NCI-H1092 treated with DMSO at 0.1 percent for 48 hours (cell line): Measurements from ENCODE around the gene ATRNL1.

Experiments
- DNase-seq: peaks from one replicate; lab custom pipeline; 2025; lab: John Stamatoyannopoulos, UW

The ATRNL1 gene

GRCh38 chr10:115833119-115833518 is 740.0 kb downstream of the ATRNL1 start:
- no peak for DNase-seq

GRCh38 chr10:115844591-115844990 is 751.4 kb downstream of the ATRNL1 start:
- DNase-seq = peak; percentile 47

GRCh38 chr10:115845921-115846320 is 752.8 kb downstream of the ATRNL1 start:
- no peak for DNase-seq

GRCh38 chr10:115846528-115846927 is 753.4 kb downstream of the ATRNL1 start:
- DNase-seq = no peak

GRCh38 chr10:115849197-115849596 is 756.0 kb downstream of the ATRNL1 start:
- DNase-seq = no peak

GRCh38 chr10:115850666-115851065 is 757.5 kb downstream of the ATRNL1 start:
- no peak for DNase-seq

- DNase-seq = no peak
These were observed 758.5 kb downstream of the ATRNL1 start for GRCh38 chr10:115851695-115852094.

- DNase-seq = no peak
These were observed 761.7 kb downstream of the ATRNL1 start for GRCh38 chr10:115854740-115855435.

GRCh38 chr10:115856580-115856979 is 763.4 kb downstream of the ATRNL1 start:
- no peak for DNase-seq

- no peak for DNase-seq
These were observed 764.7 kb downstream of the ATRNL1 start for GRCh38 chr10:115857856-115858255.

GRCh38 chr10:115860182-115861107 is 767.3 kb downstream of the ATRNL1 start:
- DNase-seq = peak; percentile 18

GRCh38 chr10:115861455-115861854 is 768.3 kb downstream of the ATRNL1 start:
- DNase-seq = no peak

GRCh38 chr10:115861864-115862263 is 768.7 kb downstream of the ATRNL1 start:
- no peak for DNase-seq

- no peak for DNase-seq
These were observed 773.0 kb downstream of the ATRNL1 start for GRCh38 chr10:115866174-115866573.

- DNase-seq = no peak
These were observed 773.5 kb downstream of the ATRNL1 start for GRCh38 chr10:115866691-115867090.

- no peak for DNase-seq
These were observed 774.1 kb downstream of the ATRNL1 start for GRCh38 chr10:115867305-115867704.

GRCh38 chr10:115871855-115872254 is 778.7 kb downstream of the ATRNL1 start:
- no peak for DNase-seq

- no peak for DNase-seq
These were observed 782.0 kb downstream of the ATRNL1 start for GRCh38 chr10:115875172-115875571.

- DNase-seq = no peak
These were observed 786.4 kb downstream of the ATRNL1 start for GRCh38 chr10:115879372-115880089.

GRCh38 chr10:115882021-115882420 is 788.9 kb downstream of the ATRNL1 start:
- no peak for DNase-seq

- no peak for DNase-seq
These were observed 790.2 kb downstream of the ATRNL1 start for GRCh38 chr10:115883372-115883771.

GRCh38 chr10:115884331-115884730 is 791.2 kb downstream of the ATRNL1 start:
- no peak for DNase-seq

- no peak for DNase-seq
These were observed 802.0 kb downstream of the ATRNL1 start for GRCh38 chr10:115895166-115895565.
